Measurements from ENCODE around the gene BTD.

BTD gene

GRCh38 chr3:15653321-15653720, 51.8 kb downstream of the BTD start:
- H3K27ac ChIP-seq (ENCODE audit: low read length), result no peak overlapping the region
- no peak overlapping the region for H3K4me3 ChIP-seq (ENCODE audit: low read depth in 1 of 2, low read length in 2 of 2)
- no peaks in the 10 kb centered on the region for H3K36me3 ChIP-seq (ENCODE audit: control insufficient read depth in 1 of 2, insufficient read depth in 2 of 2, low read length in 2 of 2)
- peaks cover 12 to 13% of the 10 kb centered on the region in 2 donors for H3K9me3 ChIP-seq (ENCODE audit: control insufficient read depth in 1 of 2, low read length in 2 of 2)
- H3K27me3 ChIP-seq (ENCODE audit: low read depth, low read length), result no peaks in the 10 kb centered on the region
- H3K4me1 ChIP-seq (ENCODE audit: control insufficient read depth in 1 of 2, insufficient read depth in 2 of 2, low read length in 2 of 2), result peaks cover 0 to 1% of the 10 kb centered on the region in 2 donors

DNA sequence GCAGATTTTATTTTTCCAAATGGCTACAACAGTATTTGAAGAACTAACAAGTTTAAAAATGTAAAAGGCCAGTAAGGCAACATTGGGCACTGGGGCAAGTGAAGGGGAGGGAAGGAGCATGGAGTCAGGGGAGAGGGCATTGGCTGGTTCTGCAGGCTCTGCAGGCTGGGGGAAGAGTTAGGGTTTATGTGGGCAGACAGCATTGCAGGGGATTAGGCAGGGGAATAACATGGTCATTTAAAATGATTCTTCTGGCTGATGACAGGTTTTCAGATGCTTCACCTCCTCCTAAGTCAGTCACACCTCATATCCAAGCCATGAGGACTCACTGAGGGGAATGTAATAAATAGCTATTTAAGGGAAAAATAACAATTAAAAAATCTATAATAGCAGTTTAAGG, 52.6 kb downstream of the BTD start:
- Histone ChIP-seq H3K27ac (ENCODE audit: low read length) (no peak overlapping the region), H3K27me3 (ENCODE audit: low read depth, low read length) (no peaks in the 10 kb centered on the region), H3K4me1 (ENCODE audit: control insufficient read depth in 1 of 2, insufficient read depth in 2 of 2, low read length in 2 of 2) (no peaks in the 10 kb centered on the region), H3K36me3 (ENCODE audit: control insufficient read depth in 1 of 2, insufficient read depth in 2 of 2, low read length in 2 of 2) (no peaks in the 10 kb centered on the region), H3K4me3 (ENCODE audit: low read depth in 1 of 2, low read length in 2 of 2) (no peak overlapping the region), H3K9me3 (ENCODE audit: control insufficient read depth in 1 of 2, low read length in 2 of 2) (peaks cover 12 to 13% of the 10 kb centered on the region in 2 donors)

DNA sequence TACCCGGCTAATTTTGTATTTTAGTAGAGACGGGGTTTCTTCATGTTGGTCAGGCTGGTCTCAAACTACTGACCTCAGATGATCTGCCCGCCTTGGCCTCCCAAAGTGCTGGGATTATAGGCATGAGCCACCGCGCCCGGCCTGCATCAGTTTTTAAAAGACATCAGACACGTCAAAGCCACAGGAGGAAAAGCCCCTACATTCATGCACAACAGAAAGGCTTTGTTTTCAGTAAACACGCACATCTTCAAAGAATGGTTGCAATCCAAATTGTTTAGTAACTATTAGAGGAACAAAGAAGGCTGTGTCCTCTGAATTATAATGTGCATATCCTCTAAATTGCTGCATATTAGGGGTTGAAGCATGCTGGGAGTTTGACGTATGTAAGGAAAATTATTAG, 53.3 kb downstream of the BTD start:
- H3K9me3 ChIP-seq (ENCODE audit: control insufficient read depth in 1 of 2, low read length in 2 of 2), result peaks cover 12 to 13% of the 10 kb centered on the region in 2 donors
- no peaks in the 10 kb centered on the region for H3K4me1 ChIP-seq (ENCODE audit: control insufficient read depth in 1 of 2, insufficient read depth in 2 of 2, low read length in 2 of 2)
- no peak overlapping the region for H3K4me3 ChIP-seq (ENCODE audit: low read depth in 1 of 2, low read length in 2 of 2)
- no peaks in the 10 kb centered on the region for H3K36me3 ChIP-seq (ENCODE audit: control insufficient read depth in 1 of 2, insufficient read depth in 2 of 2, low read length in 2 of 2)
- no peak overlapping the region for H3K27ac ChIP-seq (ENCODE audit: low read length)
- H3K27me3 ChIP-seq (ENCODE audit: low read depth, low read length), result no peaks in the 10 kb centered on the region

GRCh38 chr3:15656342-15656741, 54.8 kb downstream of the BTD start:
- no peak overlapping the region for H3K4me3 ChIP-seq (ENCODE audit: low read depth in 1 of 2, low read length in 2 of 2)
- no peak overlapping the region for H3K27ac ChIP-seq (ENCODE audit: low read length)
- H3K27me3 ChIP-seq (ENCODE audit: low read depth, low read length), result no peaks in the 10 kb centered on the region
- H3K36me3 ChIP-seq (ENCODE audit: control insufficient read depth in 1 of 2, insufficient read depth in 2 of 2, low read length in 2 of 2), result no peaks in the 10 kb centered on the region
- peaks cover 12 to 13% of the 10 kb centered on the region in 2 donors for H3K9me3 ChIP-seq (ENCODE audit: control insufficient read depth in 1 of 2, low read length in 2 of 2)
- no peaks in the 10 kb centered on the region for H3K4me1 ChIP-seq (ENCODE audit: control insufficient read depth in 1 of 2, insufficient read depth in 2 of 2, low read length in 2 of 2)

DNA sequence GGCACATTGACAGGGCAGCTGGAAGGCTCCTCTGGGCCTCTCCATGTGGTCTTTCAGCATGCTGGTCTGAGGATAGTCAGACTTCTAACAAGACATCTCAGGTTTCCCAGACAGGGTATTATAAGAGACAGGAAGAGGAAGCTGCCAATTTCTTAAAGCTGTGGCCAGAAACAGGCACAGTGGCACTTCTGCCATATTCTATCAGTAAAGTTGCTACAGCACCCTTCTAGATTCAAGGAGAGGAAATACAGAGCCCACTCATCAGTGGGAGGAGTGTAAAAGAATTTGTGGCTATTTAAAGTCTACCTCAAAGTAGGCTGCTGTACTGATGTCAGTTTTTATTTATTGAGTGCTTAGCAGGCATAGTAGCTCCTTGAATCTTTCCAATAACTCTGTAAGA, 55.5 kb downstream of the BTD start:
- Histone ChIP-seq H3K36me3 (ENCODE audit: control insufficient read depth in 1 of 2, insufficient read depth in 2 of 2, low read length in 2 of 2) (no peaks in the 10 kb centered on the region), H3K27ac (ENCODE audit: low read length) (no peak overlapping the region), H3K9me3 (ENCODE audit: control insufficient read depth in 1 of 2, low read length in 2 of 2) (peaks cover 12 to 13% of the 10 kb centered on the region in 2 donors), H3K4me1 (ENCODE audit: control insufficient read depth in 1 of 2, insufficient read depth in 2 of 2, low read length in 2 of 2) (no peaks in the 10 kb centered on the region), H3K27me3 (ENCODE audit: low read depth, low read length) (no peaks in the 10 kb centered on the region), H3K4me3 (ENCODE audit: low read depth in 1 of 2, low read length in 2 of 2) (no peak overlapping the region)

GRCh38 chr3:15659254-15659975, 57.9 kb downstream of the BTD start:
- no peak overlapping the region for H3K4me3 ChIP-seq (ENCODE audit: low read depth in 1 of 2, low read length in 2 of 2)
- no peak overlapping the region for H3K27ac ChIP-seq (ENCODE audit: low read length)
- no peaks in the 10 kb centered on the region for H3K4me1 ChIP-seq (ENCODE audit: control insufficient read depth in 1 of 2, insufficient read depth in 2 of 2, low read length in 2 of 2)
- H3K27me3 ChIP-seq (ENCODE audit: low read depth, low read length), result no peaks in the 10 kb centered on the region
- peaks cover 12 to 13% of the 10 kb centered on the region in 2 donors for H3K9me3 ChIP-seq (ENCODE audit: control insufficient read depth in 1 of 2, low read length in 2 of 2)
- H3K36me3 ChIP-seq (ENCODE audit: control insufficient read depth in 1 of 2, insufficient read depth in 2 of 2, low read length in 2 of 2), result no peaks in the 10 kb centered on the region

- H3K9me3 ChIP-seq (ENCODE audit: control insufficient read depth in 1 of 2, low read length in 2 of 2), result peaks cover 12 to 13% of the 10 kb centered on the region in 2 donors
- H3K27ac ChIP-seq (ENCODE audit: low read length), result no peak overlapping the region
- H3K36me3 ChIP-seq (ENCODE audit: control insufficient read depth in 1 of 2, insufficient read depth in 2 of 2, low read length in 2 of 2), result no peaks in the 10 kb centered on the region
- H3K4me1 ChIP-seq (ENCODE audit: control insufficient read depth in 1 of 2, insufficient read depth in 2 of 2, low read length in 2 of 2), result no peaks in the 10 kb centered on the region
- H3K27me3 ChIP-seq (ENCODE audit: low read depth, low read length), result no peaks in the 10 kb centered on the region
- no peak overlapping the region for H3K4me3 ChIP-seq (ENCODE audit: low read depth in 1 of 2, low read length in 2 of 2)
These were observed 58.8 kb downstream of the BTD start for GRCh38 chr3:15660055-15660935.

DNA sequence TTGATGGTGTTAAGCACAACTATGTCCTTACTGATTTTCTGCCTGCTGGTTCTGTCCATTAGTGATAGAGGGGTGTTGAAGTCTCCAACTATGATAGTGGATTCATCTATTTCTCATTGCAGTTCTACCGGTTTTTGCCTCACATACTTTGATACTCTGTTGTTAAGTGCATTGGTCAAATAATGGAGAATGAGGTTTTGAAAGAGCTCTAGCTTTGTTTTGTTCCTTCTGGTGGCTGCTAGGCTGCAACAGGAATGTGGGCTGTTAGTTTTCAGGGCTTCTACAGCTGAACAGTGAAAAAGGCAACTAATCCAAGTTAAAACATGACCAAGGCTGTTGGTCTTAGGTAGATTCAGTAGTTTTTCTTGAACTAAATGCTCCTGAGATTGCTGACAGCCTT, 62.6 kb downstream of the BTD start:
- Histone ChIP-seq H3K4me1 (ENCODE audit: control insufficient read depth in 1 of 2, insufficient read depth in 2 of 2, low read length in 2 of 2) (no peaks in the 10 kb centered on the region), H3K4me3 (ENCODE audit: low read depth in 1 of 2, low read length in 2 of 2) (no peak overlapping the region), H3K27me3 (ENCODE audit: low read depth, low read length) (no peaks in the 10 kb centered on the region), H3K9me3 (ENCODE audit: control insufficient read depth in 1 of 2, low read length in 2 of 2) (no peaks in the 10 kb centered on the region), H3K36me3 (ENCODE audit: control insufficient read depth in 1 of 2, insufficient read depth in 2 of 2, low read length in 2 of 2) (no peaks in the 10 kb centered on the region), H3K27ac (ENCODE audit: low read length) (no peak overlapping the region)

DNA sequence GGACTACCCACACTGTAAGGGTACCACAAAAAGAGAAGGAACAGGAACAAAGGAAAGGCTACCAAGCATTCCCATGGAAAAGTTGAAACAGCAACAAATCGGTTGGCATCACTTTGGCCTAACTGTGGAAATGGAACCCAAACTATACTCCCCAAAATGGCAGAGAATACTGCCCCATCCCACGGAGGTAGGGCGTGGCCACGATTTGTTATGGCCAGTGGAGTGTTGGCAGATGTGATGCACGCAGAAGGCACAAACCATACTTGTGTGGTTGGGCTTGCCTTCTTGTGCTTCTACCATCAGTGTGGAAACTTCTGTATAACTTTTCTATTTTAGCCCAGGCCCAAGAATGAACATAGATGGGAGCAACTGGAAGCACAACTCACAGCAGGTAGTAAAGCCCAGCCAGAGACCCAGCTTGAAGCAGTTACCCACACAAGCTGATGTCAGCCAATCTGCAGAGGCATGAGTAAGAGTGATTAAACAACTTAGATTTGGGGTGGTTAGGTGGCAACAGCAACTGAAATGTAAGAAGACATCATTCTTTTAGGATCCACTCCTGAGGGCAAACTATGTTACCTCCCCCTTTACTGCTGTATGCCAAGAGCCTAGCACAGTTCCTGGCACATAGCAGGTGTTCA, 64.1 kb downstream of the BTD start:
- peaks cover 0 to 5% of the 10 kb centered on the region in 2 donors for H3K36me3 ChIP-seq (ENCODE audit: control insufficient read depth in 1 of 2, insufficient read depth in 2 of 2, low read length in 2 of 2)
- H3K4me3 ChIP-seq (ENCODE audit: low read depth in 1 of 2, low read length in 2 of 2), result no peak overlapping the region
- H3K27ac ChIP-seq (ENCODE audit: low read length), result no peak overlapping the region
- no peaks in the 10 kb centered on the region for H3K4me1 ChIP-seq (ENCODE audit: control insufficient read depth in 1 of 2, insufficient read depth in 2 of 2, low read length in 2 of 2)
- H3K27me3 ChIP-seq (ENCODE audit: low read depth, low read length), result no peaks in the 10 kb centered on the region
- no peaks in the 10 kb centered on the region for H3K9me3 ChIP-seq (ENCODE audit: control insufficient read depth in 1 of 2, low read length in 2 of 2)

- peaks cover 3 to 5% of the 10 kb centered on the region in 2 donors for H3K36me3 ChIP-seq (ENCODE audit: control insufficient read depth in 1 of 2, insufficient read depth in 2 of 2, low read length in 2 of 2)
- H3K4me3 ChIP-seq (ENCODE audit: low read depth in 1 of 2, low read length in 2 of 2), result no peak overlapping the region
- no peaks in the 10 kb centered on the region for H3K4me1 ChIP-seq (ENCODE audit: control insufficient read depth in 1 of 2, insufficient read depth in 2 of 2, low read length in 2 of 2)
- H3K27ac ChIP-seq (ENCODE audit: low read length), result no peak overlapping the region
- H3K27me3 ChIP-seq (ENCODE audit: low read depth, low read length), result no peaks in the 10 kb centered on the region
- no peaks in the 10 kb centered on the region for H3K9me3 ChIP-seq (ENCODE audit: control insufficient read depth in 1 of 2, low read length in 2 of 2)
These were observed 64.7 kb downstream of the BTD start for GRCh38 chr3:15666277-15666676.

- Histone ChIP-seq H3K4me3 (ENCODE audit: low read depth in 1 of 2, low read length in 2 of 2) (no peak overlapping the region), H3K9me3 (ENCODE audit: control insufficient read depth in 1 of 2, low read length in 2 of 2) (no peaks in the 10 kb centered on the region), H3K4me1 (ENCODE audit: control insufficient read depth in 1 of 2, insufficient read depth in 2 of 2, low read length in 2 of 2) (no peaks in the 10 kb centered on the region), H3K27ac (ENCODE audit: low read length) (no peak overlapping the region), H3K27me3 (ENCODE audit: low read depth, low read length) (no peaks in the 10 kb centered on the region), H3K36me3 (ENCODE audit: control insufficient read depth in 1 of 2, insufficient read depth in 2 of 2, low read length in 2 of 2) (peaks cover 4 to 5% of the 10 kb centered on the region in 2 donors)
These were observed 65.9 kb downstream of the BTD start for GRCh38 chr3:15667484-15667883.
